Neural progenitor cell (in vitro differentiated cells): ENCODE results near the gene SH2B2.

ENCODE experiments used
- CTCF ChIP-seq: fragments of 200-600 bp; sonication (generic); IDR thresholded peaks from 2 replicates; pipeline ENCODE4 v1.5.1; 2017; ENCODE audit warnings: antibody characterized with exemption, mild to moderate bottlenecking
- EZH2 ChIP-seq: fragments of 200-600 bp; sonication (generic); IDR thresholded peaks from 2 replicates; pipeline ENCODE4 v1.6.1; 2017; ENCODE audit warnings: antibody characterized with exemption, mild to moderate bottlenecking, moderate library complexity

GRCh38 chr7:102310414-102310815, 23.7 kb downstream of the SH2B2 start:
- TF ChIP-seq CTCF (no peak), EZH2 (no peak)
